SK-N-SH (cell line): ENCODE data around the gene OLFML2A. TPM values are rescaled to one million over a fixed set of nuclear protein-coding genes. Genes with fewer than 3 reads are reported as not detected.

Experiments
- CTCF ChIA-PET: fragments of 300-600, 350-600 bp; formaldehyde crosslinking; extraction: SDS; loops from one replicate; lab custom pipeline; 2021; lab: Yijun Ruan, JAX
- POLR2A ChIA-PET: fragments of 350-600 bp; sonication (Branson Sonifier 250); formaldehyde crosslinking; extraction: SDS; loops from one replicate; lab custom pipeline; 2020; ENCODE audit warnings: antibody characterized with exemption, inconsistent platforms; lab: Yijun Ruan, JAX
- DNase-seq: peaks from one replicate; pipeline ENCODE4 v3.0.0; 2012
- H2AFZ ChIP-seq: fragments of 200-600 bp; sonication (generic); 2 replicates; pipeline ENCODE4 v1.8.1; 2016; ENCODE audit warnings: antibody characterized with exemption, mild to moderate bottlenecking, low read depth
- H3F3A ChIP-seq: fragments of 200-600 bp; sonication (generic); replicated peaks from 2 replicates; pipeline ENCODE3; 2016; ENCODE audit warnings: antibody characterized with exemption, mild to moderate bottlenecking; ENCODE audit not compliant: insufficient read depth
- H3K27ac ChIP-seq, 2 experiments: fragments of 200-500 bp in 1 of 2; fragments of 200-600 bp in 1 of 2; sonication (Bioruptor generic) in 1 of 2; sonication (generic), shearing (Covaris generic) in 1 of 2; 2 replicates each; pipeline versions ENCODE4 v1.5.1 to v1.6.1; 2014 to 2016; ENCODE audit warnings: low read depth in 2 of 2, inconsistent platforms in 1 of 2, low read length in 1 of 2, mild to moderate bottlenecking in 1 of 2, mixed read lengths in 1 of 2
- H3K27me3 ChIP-seq: fragments of 200-600 bp; sonication (generic), shearing (Covaris generic); 2 replicates; pipeline ENCODE4 v1.6.1; 2016; ENCODE audit warnings: mixed run types; ENCODE audit not compliant: insufficient read depth
- H3K36me3 ChIP-seq, 2 experiments: fragments of 200-500 bp in 1 of 2; fragments of 200-600 bp in 1 of 2; sonication (Bioruptor generic) in 1 of 2; sonication (generic) in 1 of 2; replicated peaks in 1 of 2; 2 replicates each; pipeline versions ENCODE3 to v1.5.1; 2014 to 2016; ENCODE audit warnings: low read length in 1 of 2, mild to moderate bottlenecking in 1 of 2; ENCODE audit not compliant: insufficient read depth in 2 of 2, control insufficient read depth in 1 of 2
- H3K4me1 ChIP-seq, 2 experiments: fragments of 200-500 bp in 1 of 2; fragments of 200-600 bp in 1 of 2; sonication (Bioruptor generic) in 1 of 2; sonication (generic), shearing (Covaris generic) in 1 of 2; 2 replicates each; pipeline versions ENCODE4 v1.5.1 to v1.6.1; 2014 to 2016; ENCODE audit warnings: low read depth in 1 of 2, low read length in 1 of 2, mixed run types in 1 of 2; ENCODE audit not compliant: insufficient read depth in 2 of 2, control insufficient read depth in 1 of 2
- H3K4me2 ChIP-seq: fragments of 200-600 bp; sonication (generic), shearing (Covaris generic); 2 replicates; pipeline ENCODE4 v1.6.1; 2017; ENCODE audit warnings: mixed run types
- H3K4me3 ChIP-seq, 2 experiments: fragments of 200-500 bp in 1 of 2; fragments of 200-600 bp in 1 of 2; sonication (Bioruptor generic) in 1 of 2; sonication (generic), shearing (Covaris generic) in 1 of 2; 2 replicates each; pipeline versions ENCODE4 v1.5.1 to v1.8.1; 2014 to 2016; ENCODE audit warnings: low read depth in 2 of 2, inconsistent platforms in 1 of 2, low read length in 1 of 2, mild to moderate bottlenecking in 1 of 2, mixed read lengths in 1 of 2, moderate library complexity in 1 of 2
- H3K79me2 ChIP-seq: fragments of 200-600 bp; sonication (generic); 2 replicates; pipeline ENCODE4 v1.8.1; 2017; ENCODE audit warnings: mild to moderate bottlenecking; ENCODE audit not compliant: insufficient read depth
- H3K9ac ChIP-seq: fragments of 200-600 bp; sonication (generic); 2 replicates; pipeline ENCODE4 v1.6.1; 2017; ENCODE audit warnings: mixed run types
- H3K9me2 ChIP-seq: fragments of 200-600 bp; sonication (generic); 2 replicates; pipeline ENCODE4 v1.6.1; 2017; ENCODE audit warnings: mixed run types
- H3K9me3 ChIP-seq: fragments of 200-600 bp; sonication (generic); 2 replicates; pipeline ENCODE4 v1.6.1; 2017; ENCODE audit warnings: mixed run types, mild to moderate bottlenecking, moderate library complexity
- H4K20me1 ChIP-seq: fragments of 200-600 bp; sonication (generic); 2 replicates; pipeline ENCODE4 v1.6.1; 2017; ENCODE audit warnings: mild to moderate bottlenecking, mixed run types; ENCODE audit not compliant: insufficient read depth
- CTCF ChIP-seq: fragments of 200-600 bp; sonication (generic); IDR thresholded peaks from 2 replicates; pipeline ENCODE4 v1.6.1; 2017; ENCODE audit warnings: antibody characterized with exemption, mild to moderate bottlenecking, moderate library complexity
- EZH2phosphoT487 ChIP-seq: fragments of 200-600 bp; sonication (generic); IDR thresholded peaks from 2 replicates; pipeline ENCODE4 v1.6.1; 2017; ENCODE audit warnings: low read depth, mixed run types, mild to moderate bottlenecking, antibody characterized with exemption, moderate library complexity, borderline replicate concordance
- FOSL2 ChIP-seq: IDR thresholded peaks from 2 replicates; pipeline ENCODE4 v1.4.0; 2012; ENCODE audit warnings: low read depth, mild to moderate bottlenecking, moderate library complexity, borderline replicate concordance
- FOXM1 ChIP-seq: IDR thresholded peaks from 2 replicates; pipeline ENCODE4 v1.4.0; 2012; ENCODE audit warnings: low read depth, mild to moderate bottlenecking
- GATA2 ChIP-seq: sonication (generic); formaldehyde crosslinking; IDR thresholded peaks from 2 replicates; pipeline ENCODE4 v1.5.0; 2020; ENCODE audit warnings: mild to moderate bottlenecking, missing genetic modification reagents
- NFIC ChIP-seq: IDR thresholded peaks from 2 replicates; pipeline ENCODE4 v1.4.0; 2012; ENCODE audit warnings: borderline replicate concordance
- NRF1 ChIP-seq: IDR thresholded peaks from 2 replicates; pipeline ENCODE4 v1.6.1; 2012; ENCODE audit warnings: low read depth, mild to moderate bottlenecking, low read length
- RAD21 ChIP-seq: IDR thresholded peaks from 2 replicates; pipeline ENCODE4 v1.6.1; 2012; ENCODE audit warnings: mild to moderate bottlenecking, low read length
- RCOR1 ChIP-seq: fragments of 150-350 bp; IDR thresholded peaks from 2 replicates; pipeline ENCODE4 v1.6.1; 2017; ENCODE audit warnings: antibody characterized with exemption, low read length
- REST ChIP-seq: IDR thresholded peaks from 2 replicates; pipeline ENCODE4 v1.6.1; 2012; ENCODE audit warnings: mild to moderate bottlenecking, low read depth, low read length, moderate library complexity
- RFX5 ChIP-seq: IDR thresholded peaks from 2 replicates; pipeline ENCODE4 v1.6.1; 2012; ENCODE audit warnings: mild to moderate bottlenecking, improper control_type of control experiment, low read length
- SIN3A ChIP-seq: IDR thresholded peaks from 2 replicates; pipeline ENCODE4 v1.6.1; 2012; ENCODE audit warnings: low read depth, mild to moderate bottlenecking, low read length, moderate library complexity, borderline replicate concordance
- SMC3 ChIP-seq: IDR thresholded peaks from 2 replicates; pipeline ENCODE4 v1.6.1; 2012; ENCODE audit warnings: low read depth, low read length, improper control_type of control experiment
- TCF12 ChIP-seq: IDR thresholded peaks from 2 replicates; pipeline ENCODE4 v1.4.0; 2012
- USF2 ChIP-seq: fragments of 150-350 bp; IDR thresholded peaks from 2 replicates; pipeline ENCODE4 v1.6.1; 2017; ENCODE audit warnings: antibody characterized with exemption, low read length, low read depth, borderline replicate concordance
- WGBS: methylation state at CpG from one replicate; pipeline ENCODE4 v1.1.6; 2017; ENCODE audit warnings: low lambda C conversion rate; 5-methylcytosine and 5-hydroxymethylcytosine counted together
- polyA plus RNA-seq, 3 experiments: library from polyadenylated mRNA; depleted of rRNA; stranded (reverse); fragments of >200 nt; gene quantifications; 2 replicates each; pipeline ENCODE4 v1.2.3, GENCODE V29; 2012
- TF ChIP-seq, protein P1 (sequence below): IDR thresholded peaks from 2 replicates; pipeline ENCODE4 v1.4.0; 2012; ENCODE audit warnings: low read depth, borderline replicate concordance

Gene OLFML2A
- polyA plus RNA-seq, 1 of the 3 experiments (the other 2 are of a cell fraction) = 7.7 TPM

- WGBS = 49% methylated on average over 10 of the region's 10 CpGs
- H4K20me1 ChIP-seq = no peaks in the 10 kb centered on the region
- DNase-seq = no peak
- no peak overlapping the region for H3K9ac ChIP-seq
- no peak overlapping the region for H3K4me3 ChIP-seq
- ChIA-PET CTCF (interaction anchor here (7.7 to 33.6 kb wide), 3 partner anchors 14 to 74 kb away, joined by 215 to 1436 read pairs (median 353); partner anchors contain the start of genes NR6A1 and OLFML2A), POLR2A (no interaction called here)
- H3K27ac ChIP-seq = no peak overlapping the region
- TF ChIP-seq NFIC (no peak), EZH2phosphoT487 (no peak), RAD21 (no peak), SIN3A (no peak), TCF12 (no peak), RCOR1 (no peak), SMC3 (no peak), FOSL2 (no peak), FOXM1 (no peak), RFX5 (no peak), CTCF (no peak), NRF1 (no peak), REST (no peak), GATA2 (CRISPR knock-in tag) (no peak), USF2 (no peak)
- TF ChIP-seq, protein P1, sequence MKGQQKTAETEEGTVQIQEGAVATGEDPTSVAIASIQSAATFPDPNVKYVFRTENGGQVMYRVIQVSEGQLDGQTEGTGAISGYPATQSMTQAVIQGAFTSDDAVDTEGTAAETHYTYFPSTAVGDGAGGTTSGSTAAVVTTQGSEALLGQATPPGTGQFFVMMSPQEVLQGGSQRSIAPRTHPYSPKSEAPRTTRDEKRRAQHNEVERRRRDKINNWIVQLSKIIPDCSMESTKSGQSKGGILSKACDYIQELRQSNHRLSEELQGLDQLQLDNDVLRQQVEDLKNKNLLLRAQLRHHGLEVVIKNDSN = no peak
- no peaks in the 10 kb centered on the region for H3K79me2 ChIP-seq
- H3K4me1 ChIP-seq = peaks cover 0 to 4% of the 10 kb centered on the region in 2 experiments; a peak in 1 of 4 replicates
- H3K36me3 ChIP-seq = no peaks in the 10 kb centered on the region
- no peaks in the 10 kb centered on the region for H3K9me2 ChIP-seq
- peaks cover 3% of the 10 kb centered on the region for H3F3A ChIP-seq
- H2AFZ ChIP-seq = no peak overlapping the region
- H3K9me3 ChIP-seq = no peaks in the 10 kb centered on the region
- H3K4me2 ChIP-seq = no peak overlapping the region
- no peaks in the 10 kb centered on the region for H3K27me3 ChIP-seq
Observed at GRCh38 chr9:124849801-124850200, 72.9 kb downstream of the OLFML2A start.
